NCI-H460 (cell line): ENCODE measurements around the gene PEX7. TPM values are rescaled to one million over a fixed set of nuclear protein-coding genes. Genes with fewer than 3 reads are reported as not detected.
A peak's percentile ranks its signal among the peaks of the same experiment; 100 is the strongest.
"Not testable (repeated sequence)": the region's sequence is repeated elsewhere in the genome, so short reads cannot be mapped to it uniquely, and the experiment has no call there.

Source experiments
- DNase-seq: peaks from one replicate; pipeline ENCODE4 v3.0.0-alpha.2; 2016; ENCODE audit warnings: low read depth; ENCODE audit errors: extremely low read depth
- total RNA-seq: library from RNA; depleted of rRNA; stranded (reverse); fragments of >200 nt; shearing (Covaris generic); gene quantifications from 2 replicates; pipeline ENCODE4 v1.2.3, GENCODE V29; 2014

PEX7 gene
- total RNA-seq, 1 experiment from 2014 or later = 10.2 TPM

DNA sequence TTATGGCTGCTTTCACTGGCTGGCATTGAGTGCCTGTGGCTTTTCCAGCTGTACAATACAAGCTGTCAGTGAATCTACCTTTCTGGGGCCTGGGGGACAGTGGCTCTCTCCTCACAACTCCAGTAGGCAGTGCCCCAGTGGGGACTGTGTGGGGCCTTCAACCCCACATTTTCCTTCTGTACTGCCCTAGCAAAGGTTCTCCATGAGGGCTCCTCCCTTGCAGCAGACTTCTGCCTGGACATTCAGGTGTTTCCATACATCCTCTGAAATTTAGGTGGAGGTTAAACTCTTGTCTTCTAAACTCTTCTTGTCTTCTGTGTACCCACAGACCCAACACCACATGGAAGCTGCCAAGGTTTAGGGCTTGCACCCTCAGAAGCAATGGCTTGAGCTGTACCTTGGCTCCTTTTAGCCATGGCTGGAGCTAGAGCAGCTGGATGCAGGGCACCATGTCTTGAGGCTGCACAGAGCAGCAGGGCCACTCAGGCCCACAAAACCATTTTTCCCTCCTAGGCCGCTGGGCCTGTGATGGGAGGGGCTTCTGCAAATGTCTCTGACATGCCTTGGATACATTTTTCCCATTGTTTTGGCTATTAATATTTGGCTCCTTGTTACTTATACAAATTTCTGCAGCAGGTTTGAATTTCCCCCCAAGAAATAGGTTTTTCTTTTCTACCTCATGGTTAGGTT, 9.6 kb downstream of the PEX7 start:
- DNase-seq = no peak

DNA sequence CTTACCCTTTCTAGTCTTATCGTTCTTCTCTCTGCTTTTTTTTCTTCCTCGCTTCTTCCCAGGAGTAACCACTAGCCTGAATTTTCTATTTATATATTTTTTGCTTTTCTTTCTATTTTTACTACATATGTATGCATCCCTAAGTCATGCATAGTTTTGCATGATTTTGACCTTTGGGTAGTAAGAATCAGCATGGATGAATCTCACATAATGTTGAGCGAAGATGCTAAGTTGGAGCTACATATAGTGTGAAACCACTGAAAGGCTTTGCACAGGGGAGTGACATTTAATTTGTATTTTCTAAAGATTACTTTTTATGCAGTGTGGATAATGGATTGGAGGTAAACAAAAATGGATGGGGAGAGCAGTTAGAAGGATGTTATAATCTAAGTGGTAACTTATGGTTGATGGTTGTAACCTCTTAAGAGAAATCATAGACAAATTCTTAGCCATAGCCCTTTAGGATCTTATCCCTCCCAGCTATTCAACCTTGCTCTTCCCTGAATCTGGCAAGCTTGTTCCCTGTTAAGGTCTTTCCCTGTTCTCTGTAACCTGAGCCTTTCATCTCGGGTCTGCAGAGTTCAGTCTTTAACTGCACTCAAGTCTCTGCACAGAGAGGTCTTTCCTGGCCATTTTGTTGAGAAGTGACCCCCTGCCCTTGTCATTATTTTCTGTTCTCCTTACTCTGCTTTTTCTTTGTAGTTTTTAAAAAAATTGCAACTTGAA, 18.0 kb downstream of the PEX7 start:
- DNase-seq = no peak

DNA sequence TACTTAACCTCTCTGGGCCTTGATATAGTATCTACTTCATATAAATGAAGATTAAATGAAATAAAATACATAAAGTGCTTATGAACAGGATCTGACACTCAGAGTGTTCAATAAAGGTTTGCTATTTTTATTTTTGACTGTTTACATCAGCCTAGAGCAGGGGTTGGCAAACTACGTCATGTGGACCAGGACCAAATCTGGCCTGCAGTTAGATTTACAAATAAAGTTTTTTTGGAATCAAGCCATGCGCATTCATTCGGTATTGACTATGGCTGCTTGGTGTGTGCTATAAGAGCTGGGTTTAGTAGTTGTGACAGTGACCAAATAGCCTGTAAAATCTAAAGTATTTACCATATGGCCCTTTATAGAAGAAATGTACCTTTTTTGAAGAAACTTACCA, 20.8 kb downstream of the PEX7 start:
- no peak for DNase-seq

DNA sequence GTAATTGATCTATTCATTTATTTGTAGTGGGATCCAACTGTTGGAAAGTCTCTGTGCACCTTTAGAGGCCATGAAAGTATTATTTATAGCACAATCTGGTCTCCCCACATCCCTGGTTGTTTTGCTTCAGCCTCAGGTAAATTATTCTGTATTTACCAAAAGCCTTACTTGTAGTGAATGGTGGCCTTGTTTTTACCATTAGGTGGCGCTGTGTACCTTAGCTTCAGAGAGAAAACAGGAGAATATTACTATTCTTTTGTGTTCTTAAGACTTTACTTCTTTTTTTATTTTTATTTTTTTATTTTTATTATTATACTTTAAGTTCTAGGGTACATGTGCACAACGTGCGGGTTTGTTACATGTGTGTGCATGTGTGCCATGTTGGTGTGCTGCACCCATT, 23.7 kb downstream of the PEX7 start:
- DNase-seq = peak; percentile 13

DNA sequence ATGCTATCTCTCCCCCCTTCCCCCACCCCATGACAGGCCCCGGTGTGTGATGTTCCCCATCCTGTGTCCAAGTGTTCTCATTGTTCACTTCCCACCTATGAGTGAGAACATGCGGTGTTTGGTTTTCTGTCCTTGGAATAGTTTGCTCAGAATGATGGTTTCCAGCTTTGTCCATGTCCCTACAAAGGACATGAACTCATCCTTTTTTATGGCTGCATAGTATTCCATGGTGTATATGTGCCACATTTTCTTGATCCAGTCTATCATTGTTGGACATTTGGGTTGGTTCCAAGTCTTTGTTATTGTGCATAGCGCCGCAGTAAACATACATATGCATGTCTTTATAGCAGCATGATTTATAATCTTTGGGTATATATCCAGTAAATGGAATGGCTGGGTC, 24.1 kb downstream of the PEX7 start:
- DNase-seq = not testable (repeated sequence)

DNA sequence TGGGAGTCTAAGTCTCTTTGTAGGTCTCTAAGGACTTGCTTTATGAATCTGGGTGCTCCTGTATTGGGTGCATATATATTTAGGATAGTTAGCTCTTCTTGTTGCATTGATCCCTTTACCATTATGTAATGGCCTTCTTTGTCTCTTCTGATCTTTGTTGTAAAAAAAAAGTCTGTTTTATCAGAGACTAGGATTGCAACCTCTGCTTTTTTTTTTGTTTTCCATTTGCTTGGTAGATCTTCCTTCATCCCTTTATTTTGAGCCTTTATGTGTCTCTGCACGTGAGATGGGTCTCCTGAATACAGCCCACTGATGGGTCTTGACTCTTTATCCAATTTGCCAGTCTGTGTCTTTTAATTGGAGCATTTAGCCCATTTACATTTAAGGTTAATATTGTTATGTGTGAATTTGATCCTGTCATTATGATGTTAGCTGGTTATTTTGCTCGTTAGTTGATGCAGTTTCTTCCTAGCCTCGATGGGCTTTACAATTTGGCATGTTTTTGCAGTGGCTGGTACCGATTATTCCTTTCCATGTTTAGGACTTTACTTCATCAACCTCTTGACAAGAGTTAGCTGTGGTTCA, 27.7 kb downstream of the PEX7 start:
- peak; percentile 4 for DNase-seq

DNA sequence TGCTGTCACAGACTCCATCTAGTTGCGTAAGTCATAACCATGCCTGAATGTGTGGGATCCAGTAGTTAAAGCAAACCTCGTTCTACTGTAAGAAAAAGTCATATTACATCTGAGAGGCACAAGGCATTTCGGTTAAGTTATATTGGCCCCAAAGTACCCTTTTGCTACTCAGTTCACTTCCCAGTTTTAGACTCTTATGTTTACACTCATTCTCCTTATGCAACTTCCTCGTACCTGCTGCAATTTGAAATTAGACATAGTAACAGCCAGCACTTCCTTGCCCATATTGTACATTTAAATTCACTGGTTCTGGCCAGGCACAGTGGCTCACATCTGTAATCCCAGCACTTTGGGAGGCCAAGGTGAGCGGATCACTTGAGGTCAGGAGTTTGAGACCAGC, 37.0 kb downstream of the PEX7 start:
- no peak for DNase-seq

DNA sequence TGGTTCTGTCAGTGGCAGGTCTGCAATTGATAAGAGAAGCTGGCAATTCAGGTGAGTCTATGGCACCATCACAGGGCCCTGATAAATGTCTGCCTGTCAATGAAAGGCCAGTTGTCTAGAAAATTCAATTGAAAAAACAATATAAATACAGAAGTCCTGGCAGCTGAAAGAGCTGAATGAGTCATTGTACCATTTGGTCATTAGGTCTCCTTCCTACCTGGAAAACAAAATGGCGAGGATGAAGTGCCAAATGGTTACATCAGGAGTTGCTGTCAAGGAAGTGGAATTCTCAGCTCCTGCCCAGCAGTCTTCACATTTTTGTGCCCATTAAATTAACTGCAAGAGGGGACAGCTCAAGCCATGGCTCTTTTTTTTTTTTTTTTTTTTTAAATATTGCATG, 37.7 kb downstream of the PEX7 start:
- no peak for DNase-seq

DNA sequence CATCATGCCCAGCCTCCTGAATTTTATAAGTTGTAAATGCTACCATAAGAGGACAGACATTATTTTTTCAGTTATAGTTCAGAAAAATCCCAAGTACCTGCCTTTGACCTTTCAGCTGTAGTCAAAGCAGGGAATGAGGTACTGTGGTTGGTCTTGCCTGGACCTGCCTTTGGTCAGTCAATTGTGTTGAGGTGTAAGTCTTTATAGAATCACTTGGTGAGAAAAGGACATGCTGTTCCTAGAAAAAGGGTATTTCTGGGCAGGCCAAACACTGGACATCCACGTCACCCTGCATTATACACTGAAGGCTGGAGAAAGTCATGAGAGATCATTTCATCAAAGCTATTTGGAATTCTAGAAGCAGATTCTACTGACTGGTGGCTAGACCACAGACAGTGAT, 40.3 kb downstream of the PEX7 start:
- DNase-seq = no peak

DNA sequence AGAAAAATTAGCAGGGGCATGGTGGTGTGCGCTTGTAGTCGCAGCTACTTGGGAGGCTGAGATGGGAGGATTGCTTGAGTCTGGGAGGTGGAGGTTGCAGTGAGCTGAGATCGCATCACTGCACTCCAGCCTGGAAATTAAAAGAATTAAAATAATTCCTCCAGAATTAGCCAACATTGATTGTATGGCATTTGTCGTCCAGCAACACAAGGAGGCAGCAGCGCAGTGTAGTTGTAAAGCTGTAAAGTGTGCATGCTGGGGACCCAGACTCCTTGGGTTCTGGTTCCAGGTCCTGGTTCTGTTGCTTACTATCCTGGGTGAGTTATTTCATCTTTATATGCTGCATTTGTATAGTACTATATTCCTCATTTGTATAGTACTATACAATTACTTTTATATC, 41.4 kb downstream of the PEX7 start:
- no peak for DNase-seq

DNA sequence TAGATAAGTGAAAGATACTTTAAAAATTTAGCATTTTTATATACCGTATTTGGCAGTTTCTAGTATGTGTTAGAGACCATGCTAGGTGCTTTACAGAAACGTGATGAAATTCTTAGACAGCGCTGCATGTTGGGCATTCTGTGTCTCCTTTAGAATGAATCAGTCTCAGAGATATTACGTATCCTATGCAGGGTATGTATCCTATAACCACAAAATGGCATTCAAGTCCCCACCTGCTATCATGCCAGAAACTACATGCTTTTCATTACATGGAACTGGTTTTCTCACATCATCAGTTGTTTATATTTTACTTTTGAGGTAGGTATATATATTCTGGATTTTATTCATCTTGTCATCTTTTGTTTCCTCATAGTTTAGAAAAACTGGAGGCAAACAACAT, 42.3 kb downstream of the PEX7 start:
- no peak for DNase-seq

DNA sequence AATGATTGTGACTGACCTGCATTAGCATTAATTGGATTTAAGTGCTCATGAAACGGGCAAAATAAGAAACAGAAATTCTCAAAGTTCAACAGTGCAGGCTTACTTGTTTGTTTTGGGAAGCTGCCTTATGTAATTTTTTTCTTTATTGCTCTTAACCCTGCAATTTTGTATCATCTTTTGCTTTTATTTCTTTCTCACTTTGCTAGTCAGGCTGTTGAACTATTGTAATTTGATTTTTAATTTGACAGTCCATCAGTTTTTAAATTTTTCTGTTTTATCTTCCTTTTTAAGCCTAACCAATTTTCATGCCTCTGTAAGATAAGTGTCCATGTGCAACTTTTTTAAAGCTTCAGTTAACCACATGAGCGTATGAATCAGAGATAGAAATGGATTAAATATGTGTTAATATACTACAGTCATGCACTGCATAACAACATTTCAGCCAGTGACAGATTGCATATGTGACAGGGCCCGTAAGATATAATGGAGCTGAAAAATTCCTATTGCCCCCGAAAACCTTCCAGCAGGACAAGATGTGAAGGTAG, 44.6 kb downstream of the PEX7 start:
- no peak for DNase-seq

DNA sequence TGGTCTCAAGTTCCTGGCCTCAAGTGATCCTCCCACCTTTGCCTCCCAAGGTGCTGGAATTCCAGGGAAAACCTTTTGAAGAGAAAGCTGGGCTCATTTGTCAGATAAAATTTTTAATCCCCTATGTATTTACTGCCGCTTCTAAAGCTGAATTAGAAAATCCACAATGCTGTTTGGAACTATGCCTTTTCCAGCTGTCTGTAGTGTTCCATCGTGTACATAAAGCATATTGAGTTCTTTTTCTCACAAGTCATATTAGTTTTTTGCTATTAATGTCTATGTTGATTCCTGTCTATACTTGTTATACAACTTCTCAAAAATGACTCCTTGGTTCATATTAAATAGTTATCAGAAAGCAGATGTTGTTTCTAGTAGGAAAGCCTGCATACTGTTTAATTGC, 47.1 kb downstream of the PEX7 start:
- no peak for DNase-seq

DNA sequence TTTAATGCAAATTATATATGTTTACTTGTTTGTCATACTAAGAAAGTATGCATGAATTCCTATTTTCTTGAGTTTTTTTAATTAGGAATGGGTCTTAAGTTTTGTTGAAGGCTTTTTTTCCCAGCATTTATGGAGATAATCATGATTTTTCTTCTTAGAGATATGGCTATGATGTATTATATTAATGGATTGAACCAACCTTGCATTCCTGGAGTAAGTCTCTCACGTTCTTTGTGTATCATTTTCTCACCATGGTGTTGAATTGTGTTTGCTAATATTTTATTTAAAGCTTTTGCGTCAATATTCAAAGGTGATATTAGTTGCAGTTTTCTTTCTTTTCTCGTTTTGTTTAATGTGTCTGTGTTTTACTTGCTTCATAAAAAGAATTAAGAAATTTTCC, 51.4 kb downstream of the PEX7 start:
- no peak for DNase-seq

DNA sequence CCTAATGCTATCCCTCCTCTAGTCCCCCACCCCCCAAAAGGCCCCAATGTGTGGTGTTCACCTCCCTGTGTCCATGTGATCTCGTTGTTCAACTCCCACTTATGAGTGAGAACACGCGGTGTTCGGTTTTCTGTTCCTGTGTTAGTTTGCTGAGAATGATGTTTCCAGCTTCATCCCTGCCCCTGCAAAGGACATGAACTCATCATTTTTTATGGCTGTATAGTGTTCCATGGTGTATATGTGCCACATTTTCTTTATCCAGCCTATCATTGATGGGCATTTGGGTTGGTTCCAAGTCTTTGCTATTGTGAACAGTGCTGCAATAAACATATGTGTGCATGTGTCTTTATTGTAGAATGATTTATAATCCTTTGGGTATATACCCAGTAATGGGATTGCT, 54.1 kb downstream of the PEX7 start:
- not testable (repeated sequence) for DNase-seq

DNA sequence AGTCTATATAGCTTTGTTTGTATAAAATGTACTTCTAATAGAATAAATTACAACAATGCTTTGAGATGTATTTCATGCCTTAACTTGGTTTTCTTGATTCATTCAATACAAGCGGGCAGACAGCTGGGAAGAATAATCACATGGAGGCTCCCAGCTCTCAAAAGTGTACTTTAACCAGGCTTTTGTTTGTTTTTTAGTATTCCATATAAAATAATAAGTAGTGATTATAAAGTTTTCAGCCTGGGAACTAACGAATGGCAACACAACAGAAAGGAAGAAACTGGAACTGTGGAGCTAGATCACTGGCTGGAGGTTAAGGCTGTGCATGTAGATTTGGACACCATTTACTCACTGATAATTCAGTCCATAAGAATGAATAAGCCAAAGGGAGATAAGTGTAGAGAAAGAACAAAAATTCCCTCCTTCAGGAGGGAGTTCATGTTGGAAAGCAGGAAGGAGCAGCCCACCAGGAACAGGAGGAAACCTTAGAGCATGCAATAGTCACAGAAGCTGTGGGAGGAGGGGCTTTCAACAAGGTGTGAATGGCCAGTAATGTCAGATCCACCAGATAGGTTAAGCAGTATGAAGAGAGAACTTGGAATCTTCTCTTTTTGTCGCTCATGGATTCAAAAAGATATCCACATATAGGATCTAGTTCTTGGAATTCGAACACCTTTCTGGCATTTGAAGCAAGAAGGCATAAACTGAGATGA, 58.5 kb downstream of the PEX7 start:
- DNase-seq = no peak

DNA sequence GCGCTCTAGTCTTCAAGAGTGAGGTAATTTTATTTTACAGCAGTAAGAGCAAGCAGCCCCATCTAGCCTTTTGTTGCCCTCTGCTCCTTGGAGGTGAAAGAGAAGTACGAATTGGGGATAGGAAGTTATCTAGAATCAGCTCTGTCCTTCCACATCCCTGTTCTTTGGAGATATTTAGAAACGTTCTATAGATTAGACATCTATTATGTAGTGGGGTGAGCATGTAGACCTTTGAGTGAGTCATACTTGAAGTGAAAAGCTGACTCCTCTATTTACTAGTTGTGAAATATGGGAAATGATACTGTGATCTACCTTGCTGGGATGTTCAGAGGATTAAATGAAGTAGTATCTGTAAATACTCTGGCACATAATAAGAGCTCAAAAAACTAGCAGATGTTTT, 63.7 kb downstream of the PEX7 start:
- no peak for DNase-seq

DNA sequence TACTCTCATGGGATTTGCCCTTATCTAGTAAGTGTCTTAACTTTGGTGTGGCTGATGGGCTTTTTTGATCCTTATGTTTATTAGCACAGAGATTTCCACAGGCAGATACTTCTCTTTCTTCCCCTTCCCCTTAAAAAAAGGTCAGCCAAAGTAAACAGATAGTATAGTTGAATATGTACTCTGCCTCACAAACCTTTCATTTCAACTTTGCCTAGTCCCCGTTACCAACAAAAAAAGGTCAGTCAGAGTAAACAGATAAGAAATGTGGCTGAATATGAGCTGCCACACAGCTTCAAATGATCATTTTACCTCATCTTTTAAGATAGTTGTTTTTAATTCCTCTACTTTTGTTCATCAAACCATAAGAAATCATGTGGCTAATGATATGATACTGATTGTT, 65.6 kb downstream of the PEX7 start:
- DNase-seq = no peak

DNA sequence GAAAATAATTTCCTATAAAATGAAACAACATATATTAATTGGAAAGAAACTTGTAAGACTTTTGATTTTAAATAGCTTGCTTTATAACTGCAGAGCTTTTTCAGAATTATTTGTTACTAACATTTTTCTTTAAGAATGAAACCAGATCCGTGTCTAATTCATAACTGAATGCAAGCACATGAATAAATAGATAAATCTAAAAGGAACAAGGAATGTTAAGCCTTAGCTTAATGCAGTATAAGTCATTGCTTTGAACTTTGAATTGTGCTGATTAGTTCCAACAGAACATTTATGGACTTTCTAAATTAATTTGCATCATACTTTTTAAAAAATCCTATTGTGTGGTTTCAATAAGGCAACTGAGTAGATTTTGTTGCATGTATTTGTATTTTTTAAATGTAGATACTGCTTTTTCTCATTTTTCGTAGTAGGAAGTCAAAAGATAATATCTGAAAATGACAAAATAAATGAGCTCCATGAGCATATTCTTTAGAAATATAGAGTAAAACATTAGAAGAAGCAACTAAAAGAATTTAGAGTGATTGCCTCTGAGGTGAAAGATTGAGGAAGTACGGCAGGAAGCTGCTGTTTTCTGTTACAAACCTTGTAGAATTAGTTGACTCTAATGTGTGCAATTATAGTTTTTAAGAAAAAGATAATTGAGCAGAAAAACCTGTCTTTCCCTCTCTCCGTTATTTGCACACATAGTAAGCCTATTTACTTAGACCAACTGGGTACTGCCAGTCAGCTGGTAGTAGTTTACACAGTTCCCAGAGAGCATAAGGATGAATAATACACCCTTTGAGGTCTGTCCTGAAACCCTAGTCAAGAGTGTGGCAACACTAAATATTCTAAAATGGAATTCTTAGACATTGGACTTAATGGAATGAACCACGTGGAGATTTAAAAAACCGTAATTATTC, 67.1 kb downstream of the PEX7 start:
- DNase-seq = no peak

DNA sequence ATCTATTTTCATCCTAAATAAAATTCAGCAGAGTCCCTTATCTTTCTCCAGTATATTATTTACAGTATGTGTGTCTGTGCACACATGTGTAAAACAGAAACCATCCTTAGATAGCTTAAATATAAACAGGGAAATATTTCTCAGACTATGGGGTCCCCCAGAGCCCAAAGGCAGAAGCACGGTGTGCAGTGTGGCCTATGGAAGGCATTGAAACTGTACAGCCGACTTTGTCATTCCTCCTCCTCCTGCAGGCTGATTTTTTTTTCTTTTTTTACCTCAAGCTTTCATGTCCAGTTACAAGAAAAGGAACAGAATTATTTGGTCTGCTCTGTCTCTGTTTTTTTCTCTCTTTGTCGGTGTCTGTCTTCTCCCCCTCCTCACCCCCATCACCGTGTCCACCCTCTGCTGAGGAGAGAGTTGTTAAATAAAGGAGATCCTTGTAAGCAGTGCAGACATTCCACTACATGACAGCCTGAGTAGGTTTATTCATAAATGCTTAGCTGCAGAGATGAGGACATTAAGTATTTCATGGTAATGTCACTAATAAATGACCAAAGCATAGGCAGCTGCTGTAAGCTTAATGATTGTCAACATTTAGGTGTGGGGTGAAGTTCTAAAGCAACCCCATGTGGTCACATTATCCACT, 67.9 kb downstream of the PEX7 start:
- no peak for DNase-seq
